Stimulated activated CD8-positive, alpha-beta memory T cell treated with anti-CD3 and anti-CD28 coated beads, Interleukin-7, amount 100 ng/mL, for 1 hour (primary cell): ENCODE measurements around the gene OR2T29.
"Not testable (repeated sequence)": the region's sequence is repeated elsewhere in the genome, so short reads cannot be mapped to it uniquely, and the experiment has no call there.

Experiments used
- DNase-seq, 2 donors: peaks; one replicate each; pipeline ENCODE4 v3.0.0-alpha.2; 2020; ENCODE audit warnings: low read depth in 2 of 2

The OR2T29 gene

GRCh38 chr1:248510217-248510616 lies 52.4 kb downstream of the OR2T29 start:
- not testable (repeated sequence) for DNase-seq

- not testable (repeated sequence) for DNase-seq
Observed at GRCh38 chr1:248507773-248508172, 54.8 kb downstream of the OR2T29 start, which contains the start of gene OR2G6. OR2G6 (plus strand) TSS chr1:248508073; CDS start chr1:248521647, 13,574 bp downstream.
